Chondrocyte (in vitro differentiated cells): ENCODE data around the gene MBD4. TPM values are rescaled to one million over a fixed set of nuclear protein-coding genes. Genes with fewer than 3 reads are reported as not detected.
A peak's percentile ranks its signal among the peaks of the same experiment; 100 is the strongest.
"Not testable (repeated sequence)": the region's sequence is repeated elsewhere in the genome, so short reads cannot be mapped to it uniquely, and the experiment has no call there.

ENCODE experiments used
- DNase-seq: peaks from one replicate; pipeline ENCODE4 v3.0.0; 2021; ENCODE audit warnings: mixed read lengths, low spot score
- H3K27ac Mint-ChIP-seq: one replicate; pipeline ENCODE4 v1.8.0; 2021; ENCODE audit warnings: mild to moderate bottlenecking, moderate library complexity, mixed read lengths; ENCODE audit not compliant: unreplicated experiment
- H3K27me3 Mint-ChIP-seq: 2 replicates; pipeline ENCODE4 v1.8.0; 2021; ENCODE audit warnings: low read depth, mixed read lengths
- H3K36me3 Mint-ChIP-seq: 2 replicates; pipeline ENCODE4 v1.8.0; 2021; ENCODE audit warnings: low read depth, mixed read lengths
- H3K4me1 Mint-ChIP-seq: 2 replicates; pipeline ENCODE4 v1.8.0; 2021; ENCODE audit warnings: low read depth, mild to moderate bottlenecking, mixed read lengths
- H3K4me3 Mint-ChIP-seq: one replicate; pipeline ENCODE4 v1.8.0; 2021; ENCODE audit warnings: mild to moderate bottlenecking, moderate library complexity, mixed read lengths; ENCODE audit not compliant: unreplicated experiment
- H3K9me3 Mint-ChIP-seq: 2 replicates; pipeline ENCODE4 v1.8.0; 2021; ENCODE audit warnings: low read depth, mixed read lengths
- CTCF ChIP-seq: fragments of 200-600 bp; sonication (generic); IDR thresholded peaks from 2 replicates; pipeline ENCODE4 v1.5.0; 2021; ENCODE audit warnings: antibody characterized with exemption, mild to moderate bottlenecking, moderate library complexity
- total RNA-seq: library from RNA; stranded (reverse); gene quantifications from 3 replicates; pipeline ENCODE4 v1.2.1, GENCODE V29; 2021

MBD4 gene
- total RNA-seq, 1 donor from 2014 or later: 20.6 TPM

- no peak for TF ChIP-seq CTCF
- H3K36me3 Mint-ChIP-seq: no peaks in the 10 kb centered on the region
- no peaks in the 10 kb centered on the region for H3K9me3 Mint-ChIP-seq
- H3K27ac Mint-ChIP-seq: no peak overlapping the region
- peaks cover 14% of the 10 kb centered on the region for H3K4me1 Mint-ChIP-seq
- DNase-seq: no peak
- no peak overlapping the region for H3K4me3 Mint-ChIP-seq
- no peaks in the 10 kb centered on the region for H3K27me3 Mint-ChIP-seq
Observed at GRCh38 chr3:129402616-129403015, 37.1 kb downstream of the MBD4 start.

GRCh38 chr3:129402210-129402609, 37.5 kb downstream of the MBD4 start:
- Mint-ChIP-seq H3K27me3 (no peaks in the 10 kb centered on the region), H3K4me3 (no peak overlapping the region), H3K27ac (no peak overlapping the region), H3K36me3 (no peaks in the 10 kb centered on the region), H3K4me1 (peaks cover 18% of the 10 kb centered on the region), H3K9me3 (no peaks in the 10 kb centered on the region)
- DNase-seq: no peak
- TF ChIP-seq CTCF: no peak

GRCh38 chr3:129399895-129400357, 39.8 kb downstream of the MBD4 start:
- Mint-ChIP-seq H3K4me1 (peaks cover 24% of the 10 kb centered on the region), H3K4me3 (peak overlapping the region; percentile 98), H3K27ac (peak overlapping the region; percentile 91), H3K27me3 (no peaks in the 10 kb centered on the region), H3K36me3 (no peaks in the 10 kb centered on the region), H3K9me3 (no peaks in the 10 kb centered on the region)
- TF ChIP-seq CTCF: peak; percentile 42
- no peak for DNase-seq

GRCh38 chr3:129399145-129399894, 40.4 kb downstream of the MBD4 start:
- Mint-ChIP-seq H3K27me3 (no peaks in the 10 kb centered on the region), H3K4me1 (peaks cover 24% of the 10 kb centered on the region), H3K4me3 (peak overlapping the region; percentile 98), H3K9me3 (no peaks in the 10 kb centered on the region), H3K36me3 (no peaks in the 10 kb centered on the region), H3K27ac (peak overlapping the region; percentile 91)
- DNase-seq: no peak
- peak; percentile 87 for TF ChIP-seq CTCF

GRCh38 chr3:129398803-129399144, 41.0 kb downstream of the MBD4 start:
- no peaks in the 10 kb centered on the region for H3K36me3 Mint-ChIP-seq
- TF ChIP-seq CTCF: no peak
- peak overlapping the region; percentile 91 for H3K27ac Mint-ChIP-seq
- H3K4me3 Mint-ChIP-seq: peak overlapping the region; percentile 98
- H3K4me1 Mint-ChIP-seq: peaks cover 24% of the 10 kb centered on the region
- DNase-seq: no peak
- H3K9me3 Mint-ChIP-seq: no peaks in the 10 kb centered on the region
- H3K27me3 Mint-ChIP-seq: no peaks in the 10 kb centered on the region

GRCh38 chr3:129393760-129394564, 45.8 kb downstream of the MBD4 start:
- not testable (repeated sequence) for H3K27ac Mint-ChIP-seq, H3K27me3 Mint-ChIP-seq

More at GRCh38 chr3:129393760-129394564, 45.8 kb downstream of the MBD4 start:
- Mint-ChIP-seq H3K36me3 (peaks cover 12% of the 10 kb centered on the region), H3K4me1 (peaks cover 31% of the 10 kb centered on the region)
- H3K9me3 Mint-ChIP-seq, DNase-seq, H3K4me3 Mint-ChIP-seq: not testable (repeated sequence)
